Neuronal stem cell (in vitro differentiated cells): Measurements from ENCODE around the gene ADD1.
A peak's percentile ranks its signal among the peaks of the same experiment; 100 is the strongest.

Source experiments
- DNase-seq: peaks from one replicate; pipeline ENCODE4 v3.0.0-alpha.2; 2013; ENCODE audit warnings: low spot score
- H2AFZ ChIP-seq: one replicate; pipeline ENCODE4 v1.6.1; 2013; ENCODE audit warnings: mild to moderate bottlenecking, low read length, inconsistent platforms
- H2AK5ac ChIP-seq: 2 replicates; pipeline ENCODE4 v1.6.1; 2013; ENCODE audit warnings: low read depth, mild to moderate bottlenecking, inconsistent platforms, low read length, moderate library complexity, mixed read lengths
- H2BK120ac ChIP-seq: 2 replicates; pipeline ENCODE4 v1.6.1; 2013; ENCODE audit warnings: low read depth, mild to moderate bottlenecking, inconsistent platforms, low read length, moderate library complexity, mixed read lengths
- H2BK12ac ChIP-seq: one replicate; pipeline ENCODE4 v1.6.1; 2013; ENCODE audit warnings: low read length, inconsistent platforms
- H2BK15ac ChIP-seq: 2 replicates; pipeline ENCODE4 v1.6.1; 2013; ENCODE audit warnings: mild to moderate bottlenecking, low read length, inconsistent platforms, mixed read lengths
- H2BK5ac ChIP-seq: one replicate; pipeline ENCODE4 v1.6.1; 2013; ENCODE audit warnings: inconsistent platforms, mild to moderate bottlenecking, low read length, moderate library complexity
- H3K14ac ChIP-seq: one replicate; pipeline ENCODE4 v1.6.1; 2013; ENCODE audit warnings: low read length, inconsistent platforms
- H3K18ac ChIP-seq: 2 replicates; pipeline ENCODE4 v1.6.1; 2013; ENCODE audit warnings: low read length, inconsistent platforms
- H3K23ac ChIP-seq: 2 replicates; pipeline ENCODE4 v1.6.1; 2013; ENCODE audit warnings: low read depth, mild to moderate bottlenecking, mixed read lengths, low read length, inconsistent platforms; ENCODE audit not compliant: poor library complexity
- H3K27ac ChIP-seq: replicated peaks from 3 replicates; pipeline ENCODE4 v1.5.1; 2013; ENCODE audit warnings: low read length, inconsistent platforms
- H3K27me3 ChIP-seq, 3 experiments: 2 replicates each; pipeline ENCODE4 v1.6.1; 2013; ENCODE audit warnings: low read length in 3 of 3, mild to moderate bottlenecking in 2 of 3, inconsistent platforms in 1 of 3, low read depth in 1 of 3, mixed read lengths in 1 of 3, moderate library complexity in 1 of 3; ENCODE audit not compliant: control insufficient read depth in 3 of 3, insufficient read depth in 3 of 3
- H3K36me3 ChIP-seq, 2 donors: replicated peaks in 1 of 2; 2 replicates each; pipeline ENCODE4 v1.6.1; 2013; ENCODE audit warnings: low read length in 2 of 2; ENCODE audit not compliant: control insufficient read depth in 2 of 2, insufficient read depth in 2 of 2
- H3K4ac ChIP-seq: 2 replicates; pipeline ENCODE4 v1.6.1; 2013; ENCODE audit warnings: inconsistent platforms, mild to moderate bottlenecking, low read length, moderate library complexity
- H3K4me1 ChIP-seq, 2 donors: 1 replicate in 1 of 2; 2 replicates in 1 of 2; pipeline ENCODE4 v1.6.1; 2013; ENCODE audit warnings: low read length in 2 of 2, low read depth in 1 of 2; ENCODE audit not compliant: control insufficient read depth in 2 of 2, insufficient read depth in 1 of 2
- H3K4me2 ChIP-seq: one replicate; pipeline ENCODE4 v1.6.1; 2013; ENCODE audit warnings: mild to moderate bottlenecking, low read length, inconsistent platforms; ENCODE audit not compliant: insufficient read depth, poor library complexity, severe bottlenecking
- H3K4me3 ChIP-seq, 2 donors: 2 replicates each; pipeline ENCODE4 v1.5.1; 2013; ENCODE audit warnings: low read length in 2 of 2, mild to moderate bottlenecking in 2 of 2, inconsistent platforms in 1 of 2, moderate library complexity in 1 of 2
- H3K79me1 ChIP-seq: one replicate; pipeline ENCODE4 v1.6.1; 2013; ENCODE audit warnings: low read depth, mild to moderate bottlenecking, inconsistent platforms, low read length, moderate library complexity
- H3K9ac ChIP-seq: one replicate; pipeline ENCODE4 v1.6.1; 2013; ENCODE audit warnings: mild to moderate bottlenecking, low read depth, low read length, inconsistent platforms; ENCODE audit not compliant: poor library complexity
- H3K9me3 ChIP-seq, 2 donors: replicated peaks in 1 of 2; 2 replicates each; pipeline versions ENCODE3 to v1.6.1; 2013; ENCODE audit warnings: low read length in 2 of 2, mild to moderate bottlenecking in 2 of 2, inconsistent platforms in 1 of 2, low read depth in 1 of 2, mixed read lengths in 1 of 2, moderate library complexity in 1 of 2; ENCODE audit not compliant: control insufficient read depth in 2 of 2, insufficient read depth in 1 of 2
- H4K8ac ChIP-seq: one replicate; pipeline ENCODE4 v1.6.1; 2013; ENCODE audit warnings: low read depth, mild to moderate bottlenecking, inconsistent platforms, low read length, moderate library complexity
- H4K91ac ChIP-seq: one replicate; pipeline ENCODE4 v1.6.1; 2013; ENCODE audit warnings: low read length, low read depth, mild to moderate bottlenecking, inconsistent platforms; ENCODE audit not compliant: poor library complexity
- WGBS, 2 donors: extraction: QIAGEN DNeasy Blood & Tissue Kit; methylation state at CpG; one replicate each; pipeline ENCODE4 v1.1.7; 2013; ENCODE audit warnings: missing lambda C conversion rate in 2 of 2, mixed read lengths in 1 of 2; ENCODE audit not compliant: insufficient read length in 2 of 2, insufficient replicate concordance in 1 of 2; ENCODE audit errors: extremely low coverage in 2 of 2; 5-methylcytosine and 5-hydroxymethylcytosine counted together

ADD1 gene

GRCh38 chr4:2963175-2963965, 119.7 kb downstream of the ADD1 start, which contains the start of the genes GRK4 and NOP14:
Gene GRK4 (plus strand): TSS chr4:2963571. CDS start chr4:2964071, 500 bp downstream.
Gene NOP14 (minus strand): TSS chr4:2963406. CDS start chr4:2963319, 87 bp downstream.
- Histone ChIP-seq H4K8ac (no peak within 1 kb of the TSS), H4K91ac (no peak within 1 kb of the TSS), H3K36me3 (peaks cover 1 to 20% of the 10 kb centered on the region in 2 donors), H3K9me3 (no peaks in the 10 kb centered on the region), H2BK5ac (peak within 1 kb of the TSS; percentile 75), H3K23ac (peak within 1 kb of the TSS; percentile 93), H3K79me1 (peaks cover 9% of the 10 kb centered on the region), H3K27ac (peak within 1 kb of the TSS; percentile 69), H3K18ac (peak within 1 kb of the TSS; percentile 94), H3K4ac (peak within 1 kb of the TSS; percentile 76), H3K4me2 (peak within 1 kb of the TSS; percentile 89), H2AFZ (peak within 1 kb of the TSS; percentile 100), H2BK120ac (peak within 1 kb of the TSS; percentile 31), H2BK15ac (no peak within 1 kb of the TSS), H2AK5ac (peak within 1 kb of the TSS; percentile 75), H3K4me1 (peaks cover 3 to 8% of the 10 kb centered on the region in 2 donors), H2BK12ac (no peak within 1 kb of the TSS), H3K27me3 (no peaks in the 10 kb centered on the region), H3K14ac (peak within 1 kb of the TSS; percentile 38), H3K4me3 (peak within 1 kb of the TSS; percentile 60 to 96), H3K9ac (peak within 1 kb of the TSS; percentile 94)
- no CpG with 5 or more reads among the region's 105 CpGs for WGBS, 2 donors
- peak; percentile 98 for DNase-seq

DNA sequence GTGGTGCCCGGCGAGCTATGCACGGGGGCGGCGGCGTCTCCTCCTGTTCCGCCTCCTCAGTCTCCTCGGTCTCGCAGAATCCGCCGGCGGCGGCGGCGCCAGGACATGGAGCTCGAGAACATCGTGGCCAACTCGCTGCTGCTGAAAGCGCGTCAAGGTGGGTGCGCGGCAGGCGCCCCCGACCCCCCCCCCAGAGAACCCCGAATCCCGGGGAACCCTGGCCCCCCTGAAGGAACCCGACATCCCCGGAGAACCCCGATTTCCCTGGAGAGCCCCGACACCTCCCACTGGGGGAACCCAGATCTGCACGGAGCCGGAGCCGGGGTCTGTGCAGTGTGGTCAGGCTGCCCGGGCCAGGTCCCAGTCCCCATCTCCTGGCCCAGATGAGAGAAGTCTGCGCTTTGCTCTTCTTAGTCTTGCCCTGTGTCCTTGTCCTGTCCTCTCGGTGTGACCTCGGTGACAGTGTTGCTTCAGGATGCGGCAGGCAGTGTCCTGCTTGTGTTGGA, 120.4 kb downstream of the ADD1 start:
- peak overlapping the region; percentile 93 for H3K23ac ChIP-seq
- DNase-seq: peak; percentile 9
- H3K27me3 ChIP-seq: no peaks in the 10 kb centered on the region
- H4K91ac ChIP-seq: no peak overlapping the region
- no peak overlapping the region for H4K8ac ChIP-seq
- peak overlapping the region; percentile 81 for H3K4me2 ChIP-seq
- H3K4ac ChIP-seq: no peak overlapping the region
- H2BK120ac ChIP-seq: no peak overlapping the region
- peak overlapping the region; percentile 60 to 96 for H3K4me3 ChIP-seq
- no peak overlapping the region for H2BK15ac ChIP-seq
- peak overlapping the region; percentile 86 for H3K9ac ChIP-seq
- no peak overlapping the region for H2BK5ac ChIP-seq
- H3K14ac ChIP-seq: peak overlapping the region; percentile 38
- H3K18ac ChIP-seq: peak overlapping the region; percentile 85
- H3K79me1 ChIP-seq: peaks cover 4% of the 10 kb centered on the region
- no peak overlapping the region for H2BK12ac ChIP-seq
- peaks cover 1 to 13% of the 10 kb centered on the region in 2 donors for H3K36me3 ChIP-seq
- peaks cover 3 to 8% of the 10 kb centered on the region in 2 donors for H3K4me1 ChIP-seq
- H2AK5ac ChIP-seq: no peak overlapping the region
- WGBS, 2 donors: no CpG with 5 or more reads among the region's 38 CpGs
- H2AFZ ChIP-seq: peak overlapping the region; percentile 100
- no peak overlapping the region for H3K27ac ChIP-seq
- H3K9me3 ChIP-seq: no peaks in the 10 kb centered on the region

DNA sequence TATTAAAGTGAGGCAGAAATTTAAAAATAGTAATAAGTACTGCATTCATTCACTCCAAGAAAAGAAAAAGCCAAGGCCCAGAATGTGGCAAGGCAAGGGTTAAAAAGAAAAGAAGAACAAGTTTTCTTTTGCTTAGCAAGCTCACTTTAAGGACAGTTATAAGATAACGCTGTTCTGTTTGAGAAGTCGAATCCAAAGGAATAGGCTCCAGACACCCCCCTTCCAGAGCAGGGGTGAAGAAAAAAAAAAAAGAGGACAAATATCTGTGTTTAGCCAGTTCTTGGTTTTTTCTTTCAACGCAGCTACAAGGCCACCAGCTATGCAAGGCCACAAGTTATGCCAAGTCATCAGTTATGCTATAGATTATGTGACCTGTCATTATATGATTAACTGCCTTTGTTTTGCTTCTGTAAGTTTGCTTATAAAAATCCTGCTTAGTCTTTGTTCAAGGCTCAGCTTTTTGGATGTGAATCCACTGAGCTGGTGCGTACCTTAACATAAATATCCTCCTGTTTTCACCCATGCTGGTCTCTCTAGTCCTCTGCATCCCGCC, 121.1 kb downstream of the ADD1 start:
- H3K36me3 ChIP-seq: peaks cover 1 to 8% of the 10 kb centered on the region in 2 donors

DNA sequence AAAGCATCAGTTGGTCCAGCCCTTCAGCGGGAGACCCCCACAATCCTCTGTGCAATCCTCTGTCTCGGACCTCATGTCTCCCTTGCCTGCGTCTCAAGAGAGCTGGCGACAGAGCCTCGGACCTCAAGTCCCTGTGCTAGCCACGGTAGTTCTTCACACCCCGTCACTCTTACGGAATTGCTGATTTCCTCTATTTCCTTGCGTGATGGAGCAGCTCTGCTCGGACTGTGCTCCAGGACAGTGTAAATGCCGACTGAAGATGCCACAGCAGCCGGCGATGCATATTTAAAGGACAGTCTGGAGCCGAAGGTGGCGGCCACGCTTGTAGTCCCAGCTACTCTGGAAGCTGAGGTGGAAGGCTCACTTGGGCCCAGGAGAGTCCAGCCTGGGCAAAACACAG, 121.6 kb downstream of the ADD1 start:
- Histone ChIP-seq H3K23ac (no peak overlapping the region), H4K91ac (no peak overlapping the region), H3K4me1 (peaks cover 3 to 8% of the 10 kb centered on the region in 2 donors), H3K4me3 (no peak overlapping the region), H3K4me2 (no peak overlapping the region), H3K9ac (no peak overlapping the region), H2BK12ac (no peak overlapping the region), H3K14ac (no peak overlapping the region), H3K18ac (no peak overlapping the region), H2AFZ (no peak overlapping the region), H2AK5ac (no peak overlapping the region), H2BK120ac (no peak overlapping the region), H3K27ac (no peak overlapping the region), H3K9me3 (no peaks in the 10 kb centered on the region), H4K8ac (no peak overlapping the region), H2BK15ac (no peak overlapping the region), H3K79me1 (peaks cover 4% of the 10 kb centered on the region), H3K4ac (no peak overlapping the region), H2BK5ac (no peak overlapping the region), H3K36me3 (peaks cover 0 to 6% of the 10 kb centered on the region in 2 donors), H3K27me3 (no peaks in the 10 kb centered on the region)
- no peak for DNase-seq
- no CpG with 5 or more reads among the region's 16 CpGs for WGBS, 2 donors

More for the DNA sequence above, 121.1 kb downstream of the ADD1 start:
- Histone ChIP-seq H2BK5ac (no peak overlapping the region), H4K8ac (no peak overlapping the region), H3K9me3 (no peaks in the 10 kb centered on the region), H3K4me1 (peaks cover 3 to 8% of the 10 kb centered on the region in 2 donors), H3K79me1 (peaks cover 4% of the 10 kb centered on the region), H3K27ac (no peak overlapping the region), H4K91ac (no peak overlapping the region), H3K27me3 (no peaks in the 10 kb centered on the region), H3K14ac (no peak overlapping the region), H2AK5ac (no peak overlapping the region), H2BK120ac (no peak overlapping the region), H3K4ac (no peak overlapping the region), H2BK15ac (no peak overlapping the region), H3K4me2 (no peak overlapping the region), H3K9ac (no peak overlapping the region), H3K23ac (no peak overlapping the region), H3K4me3 (peak overlapping the region in 1 of 2 donors; percentile 60), H2AFZ (no peak overlapping the region), H3K18ac (no peak overlapping the region), H2BK12ac (no peak overlapping the region)
- no peak for DNase-seq
- no CpG with 5 or more reads among the region's 5 CpGs for WGBS, 2 donors
